HG02610 (cell line): ENCODE results near the gene MREG.

Experiments
- ATAC-seq: cut with Tn5 transposase; IDR thresholded peaks from one replicate; pipeline ENCODE4 v1.9.1; 2021; ENCODE audit warnings: mild to moderate bottlenecking, moderate library complexity; ENCODE audit not compliant: unreplicated experiment

MREG gene

DNA sequence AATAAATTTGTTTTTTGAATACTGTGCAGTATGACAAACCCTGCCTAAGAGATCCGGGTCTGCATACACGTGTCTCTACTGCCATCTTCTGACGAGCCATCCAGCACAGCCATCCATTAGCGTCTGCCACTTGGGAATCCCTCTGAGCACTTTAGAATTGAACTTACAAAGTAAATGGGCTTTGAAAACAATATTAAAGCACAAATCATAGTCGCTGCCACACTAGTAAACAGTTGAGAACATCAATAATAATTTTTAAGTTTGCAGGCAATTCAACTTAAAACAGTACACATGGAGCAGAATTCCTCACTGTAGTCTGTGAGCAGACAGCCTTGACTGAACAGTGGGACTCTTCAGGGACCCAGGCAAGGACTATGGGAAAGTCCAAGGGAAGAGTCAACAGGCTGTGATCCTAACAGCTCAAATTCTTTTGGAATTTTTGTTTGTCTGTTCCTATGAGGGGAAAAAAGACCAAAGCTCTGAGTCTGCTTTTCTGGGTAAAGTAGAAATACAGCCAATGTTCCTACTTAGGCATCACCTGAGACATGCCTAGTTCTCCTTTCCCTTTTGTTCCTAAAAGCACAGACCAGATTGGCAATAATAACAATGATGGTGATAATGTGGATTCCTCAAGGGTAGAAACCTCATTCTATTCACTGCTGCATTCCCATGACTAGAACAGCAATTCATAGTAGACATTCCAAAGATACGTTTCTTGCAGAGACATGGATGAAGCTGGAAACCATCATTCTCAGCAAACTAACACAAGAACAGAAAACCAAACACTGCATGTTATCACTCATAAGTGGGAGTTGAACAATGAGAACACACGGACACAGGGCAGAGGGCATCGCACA, 92.9 kb downstream of the MREG start:
- peak; percentile 62 for ATAC-seq

- no peak for ATAC-seq
These were observed 93.6 kb downstream of the MREG start for GRCh38 chr2:215919624-215920243.

GRCh38 chr2:215918901-215919599, 94.3 kb downstream of the MREG start:
- no peak for ATAC-seq

GRCh38 chr2:215917953-215918620, 95.3 kb downstream of the MREG start:
- ATAC-seq, result peak; percentile 88

DNA sequence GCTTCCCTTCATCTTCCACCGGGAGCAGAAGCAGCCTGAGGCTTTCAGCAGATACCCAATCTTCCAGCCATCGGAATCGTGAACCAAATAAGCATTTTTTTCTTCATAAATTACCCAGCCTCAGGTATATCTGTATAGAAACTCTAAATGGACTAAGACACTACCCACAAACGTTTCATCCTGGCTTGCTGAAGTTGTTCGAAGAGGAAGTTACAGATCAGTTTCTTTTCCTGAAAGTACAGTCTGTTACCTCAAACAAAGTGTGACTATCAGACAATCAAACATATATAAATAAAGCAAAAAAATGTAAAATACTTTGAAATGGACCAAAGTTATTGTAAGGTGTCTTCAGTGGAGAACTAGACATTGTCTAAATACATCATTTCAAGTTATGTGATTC, 97.9 kb downstream of the MREG start:
- ATAC-seq, result no peak

- no peak for ATAC-seq
These were observed 98.6 kb downstream of the MREG start for GRCh38 chr2:215914777-215915165.

DNA sequence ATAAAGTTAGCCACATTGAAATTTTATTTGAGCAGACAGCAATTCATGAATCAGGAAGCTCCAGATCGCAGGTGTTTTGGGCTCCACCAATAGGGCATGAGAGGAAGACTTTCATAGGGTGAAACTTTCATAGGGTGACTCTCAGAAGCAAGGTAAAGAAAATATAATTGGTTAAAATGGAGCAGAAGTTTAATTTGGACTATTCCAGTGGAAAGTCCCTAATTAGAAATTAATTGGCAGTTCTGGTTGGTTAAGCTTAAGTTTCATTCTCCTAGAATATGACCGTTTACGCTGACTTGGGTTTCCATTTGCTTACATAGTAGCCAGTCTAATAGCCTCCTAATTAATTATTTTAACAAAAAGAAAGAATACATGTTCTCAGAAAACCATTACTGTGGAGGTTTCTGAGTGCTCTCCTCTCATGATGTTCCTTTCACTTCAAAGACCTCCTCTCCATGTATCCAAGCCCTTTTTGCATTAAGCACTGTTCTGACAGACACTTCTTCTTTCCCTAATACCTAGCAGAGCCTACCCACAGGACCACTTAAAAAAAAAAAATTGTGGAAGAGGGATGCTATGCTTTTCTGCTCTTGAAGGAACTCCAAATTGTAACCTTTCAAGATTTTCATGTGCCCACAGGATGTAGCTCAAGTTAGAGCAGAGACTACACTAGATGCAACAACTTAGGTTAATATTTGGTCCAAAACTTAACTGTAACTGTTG, 99.1 kb downstream of the MREG start:
- no peak for ATAC-seq

- no peak for ATAC-seq
These were observed 101.0 kb downstream of the MREG start for GRCh38 chr2:215912299-215912842.

DNA sequence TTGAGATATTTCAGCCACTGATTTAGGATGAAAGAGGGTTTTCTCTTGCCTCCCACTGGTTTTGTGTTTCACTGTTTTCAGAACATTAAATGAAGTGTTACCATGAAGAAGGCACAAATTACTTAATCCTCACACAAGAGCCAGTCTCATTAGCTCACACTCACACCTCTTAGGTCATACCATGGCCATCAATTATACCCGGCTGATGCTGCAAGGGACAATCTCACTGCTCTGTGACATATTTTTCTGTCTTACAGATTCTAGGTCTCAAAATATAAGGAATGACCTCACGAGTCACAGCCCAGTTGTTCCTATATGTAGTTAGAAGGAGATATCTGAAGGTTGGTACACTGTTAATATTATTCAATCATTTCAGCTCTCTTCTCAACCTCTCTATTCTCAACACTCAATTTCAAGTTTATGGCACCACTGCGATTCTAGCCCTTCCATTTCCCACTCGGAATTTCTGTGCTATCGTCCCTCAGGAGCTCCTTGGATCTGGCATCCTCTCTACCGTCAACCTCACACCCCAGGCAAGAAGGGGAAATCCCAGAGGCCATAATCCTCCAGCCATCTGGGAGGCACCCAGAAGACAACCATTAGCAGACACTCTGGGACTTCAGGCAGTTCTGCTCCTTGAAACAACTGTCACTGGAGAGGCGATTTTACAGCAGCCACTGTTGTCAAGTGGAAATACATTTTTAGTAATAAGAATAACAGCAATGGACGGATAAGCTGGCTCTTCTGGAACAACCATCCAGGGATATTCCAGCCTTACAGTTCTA, 101.9 kb downstream of the MREG start:
- ATAC-seq, result no peak

GRCh38 chr2:215910180-215910579, 103.2 kb downstream of the MREG start:
- no peak for ATAC-seq

DNA sequence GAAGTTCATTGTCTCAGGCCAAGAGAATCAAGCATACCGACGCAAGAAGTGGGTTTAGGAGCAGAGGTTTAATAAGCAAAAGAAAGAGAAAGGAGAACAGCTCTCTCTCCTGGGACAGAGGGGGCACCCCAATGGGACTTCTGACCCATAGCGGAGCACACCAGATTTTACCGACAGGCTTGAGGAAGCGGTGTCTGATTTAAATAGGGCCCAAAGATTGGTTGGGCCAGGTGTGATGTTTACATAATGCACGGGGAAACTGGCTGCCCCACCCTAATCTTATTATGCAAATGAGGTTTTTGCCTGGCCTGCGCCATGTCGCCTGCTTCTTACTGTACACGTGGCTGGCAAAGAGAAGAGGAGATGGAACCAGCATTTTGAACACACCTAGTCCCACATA, 106.2 kb downstream of the MREG start:
- ATAC-seq, result no peak

GRCh38 chr2:215906458-215906857, 106.9 kb downstream of the MREG start:
- no peak for ATAC-seq

- ATAC-seq, result no peak
These were observed 107.7 kb downstream of the MREG start for GRCh38 chr2:215905691-215906090.

GRCh38 chr2:215904101-215904500, 109.2 kb downstream of the MREG start:
- ATAC-seq, result no peak

- ATAC-seq, result no peak
These were observed 110.1 kb downstream of the MREG start for GRCh38 chr2:215903203-215903602.

- ATAC-seq, result no peak
These were observed 111.6 kb downstream of the MREG start for GRCh38 chr2:215901796-215902195.

- peak; percentile 79 for ATAC-seq
These were observed 112.5 kb downstream of the MREG start for GRCh38 chr2:215900843-215901242.

DNA sequence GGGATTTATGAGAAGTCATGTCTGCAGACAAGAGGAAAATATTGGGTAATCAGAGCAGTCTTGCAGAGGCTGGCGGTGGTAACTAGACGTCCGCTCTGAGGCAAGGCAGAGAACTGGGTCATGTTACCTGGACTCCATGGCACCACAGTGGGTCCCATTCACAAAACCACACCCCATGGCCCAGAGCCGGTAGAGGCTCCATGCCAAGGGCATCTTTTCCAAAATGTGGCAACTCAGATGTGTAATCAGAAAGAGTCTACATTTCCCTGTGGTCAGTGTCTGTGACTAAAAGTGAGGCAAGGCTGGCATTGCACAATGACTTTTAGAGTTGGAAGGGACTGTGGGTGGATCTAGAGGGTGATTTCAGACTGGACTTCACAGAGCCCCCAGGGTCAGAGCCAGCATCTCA, 113.1 kb downstream of the MREG start:
- no peak for ATAC-seq
